ENCODE data around the gene KCTD16. TPM values are rescaled to one million over a fixed set of nuclear protein-coding genes. Genes with fewer than 3 reads are reported as not detected.

KCTD16 gene
- polyA plus RNA-seq, 2 of the 4 experiments (the other 2 are of a cell fraction), result 0.10 to 0.32 TPM

DNA sequence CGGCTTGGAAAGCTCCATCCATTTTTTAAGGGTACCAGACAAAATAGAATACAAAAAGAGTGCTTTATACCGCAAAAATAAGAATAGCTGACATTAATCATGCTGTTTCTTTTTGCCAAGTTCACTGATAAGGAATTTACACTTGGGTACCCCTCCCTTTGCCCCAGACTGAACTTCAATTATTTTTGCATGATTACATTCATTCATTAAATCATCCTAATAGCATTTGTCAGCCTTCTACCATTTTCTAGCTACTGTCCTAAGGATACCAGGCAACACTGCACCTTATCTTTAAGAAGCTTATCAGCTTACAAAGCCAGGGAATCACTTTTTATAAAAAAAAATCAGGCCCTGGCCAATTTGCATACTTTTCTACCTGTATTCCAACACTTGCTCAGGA, 48.6 kb upstream of the KCTD16 start:
- CTCF ChIA-PET, result interaction anchor here (0.7 to 1.3 kb wide), 2 partner anchors 20 to 21 kb away, joined by 4 to 5 read pairs; no protein-coding TSS in a partner anchor
- H3K4me1 ChIP-seq, result no peaks in the 10 kb centered on the region
- FAIRE-seq (no peak), DNase-seq (ENCODE audit: low read depth in 1 of 2, low spot score in 1 of 2) (no peak), ATAC-seq (no peak)
- H3K4me3 ChIP-seq, result no peak overlapping the region
- no peaks in the 10 kb centered on the region for H3K9me3 ChIP-seq
- H3K4me2 ChIP-seq, result no peak overlapping the region
- no peak for TF ChIP-seq CHD4 (IDR thresholded peaks at IDR 0.05; ENCODE audit: borderline replicate concordance)
- TF ChIP-seq RCOR1 (IDR thresholded peaks at IDR 0.05; ENCODE audit: low read depth, low read length), result no peak
- TF ChIP-seq CEBPB (IDR thresholded peaks at IDR 0.05), result no peak
- WGBS (ENCODE audit: missing lambda C conversion rate), result 80% methylated on average over 2 of the region's 2 CpGs
- POLR2A ChIA-PET, result no interaction called here
- no peak overlapping the region for H3K27ac ChIP-seq

DNA sequence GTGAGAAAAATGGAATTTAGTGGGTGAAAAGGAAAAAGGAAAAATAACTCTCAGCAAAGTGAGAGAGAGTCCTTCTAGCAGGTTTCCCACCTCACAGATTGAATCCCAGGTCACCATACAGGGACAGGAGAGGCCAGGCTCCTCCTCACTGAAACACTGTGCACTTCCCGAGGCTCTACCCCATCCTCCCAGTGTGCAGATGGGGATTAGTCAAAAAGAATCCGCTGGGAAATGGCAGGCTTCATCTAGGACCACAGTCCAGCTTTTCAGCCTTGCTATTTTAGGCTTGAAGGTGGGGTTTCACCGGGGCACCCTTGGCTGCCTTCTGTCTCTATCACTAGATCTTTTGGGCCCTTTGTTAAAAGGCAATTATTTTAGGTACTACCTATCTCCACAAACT, 48.0 kb upstream of the KCTD16 start:
- DNase-seq (ENCODE audit: low read depth in 1 of 2, low spot score in 1 of 2), result no peak
- TF ChIP-seq ZFP36 (IDR thresholded peaks at IDR 0.05; ENCODE audit: borderline replicate concordance, partially characterized antibody) (no peak), HEYL (CRISPR knock-in tag; IDR thresholded peaks at IDR 0.05) (no peak), CBX2 (IDR thresholded peaks at IDR 0.05; ENCODE audit: borderline replicate concordance, low read depth) (no peak), FOSL2 (IDR thresholded peaks at IDR 0.05) (no peak), FOSL2 (CRISPR knock-in tag; IDR thresholded peaks at IDR 0.05) (no peak), HOXA7 (CRISPR knock-in tag; IDR thresholded peaks at IDR 0.05) (no peak), NR3C1 (IDR thresholded peaks at IDR 0.05) (no peak), ZC3H11A (IDR thresholded peaks at IDR 0.05) (no peak)
- ChIA-PET POLR2A (no interaction called here), CTCF (interaction anchor here (1.3 kb wide), 1 partner anchor 20 kb away, joined by 5 read pairs; no protein-coding TSS in a partner anchor)
- no peaks in the 10 kb centered on the region for H3K9me3 ChIP-seq
- no peak overlapping the region for H3K4me3 ChIP-seq
- no peak overlapping the region for H3K4me2 ChIP-seq
- no peak for FAIRE-seq
- no peak for ATAC-seq
- no peaks in the 10 kb centered on the region for H3K4me1 ChIP-seq
- H3K27ac ChIP-seq, result no peak overlapping the region
- 42% methylated on average over 3 of the region's 3 CpGs for WGBS (ENCODE audit: missing lambda C conversion rate)

DNA sequence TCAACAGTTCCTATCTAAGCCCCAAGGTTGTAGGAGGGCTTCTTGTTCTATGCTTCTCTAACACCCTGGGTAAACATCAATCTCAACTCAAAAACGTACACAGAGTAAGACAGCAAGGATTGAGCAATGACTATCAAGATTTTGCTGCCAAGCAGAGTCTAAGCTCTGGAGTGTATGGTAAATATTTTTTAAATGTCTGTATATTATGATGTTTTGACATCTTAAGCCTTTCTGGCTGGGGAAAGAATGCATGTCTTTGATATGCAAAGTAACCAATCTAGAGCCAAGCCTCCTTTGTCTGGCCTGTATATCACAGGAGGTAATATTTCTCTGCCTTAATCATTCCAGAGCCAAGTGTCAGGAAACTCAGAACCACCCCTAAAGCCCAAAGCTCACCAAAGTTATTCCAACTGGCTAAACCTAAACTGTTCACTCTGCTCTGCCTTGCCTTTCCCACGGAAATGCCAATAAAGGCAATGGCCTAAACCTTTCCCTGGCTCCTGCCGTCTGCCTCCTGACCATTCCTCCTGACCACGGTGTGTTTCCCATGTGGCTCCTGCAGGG, 45.4 kb upstream of the KCTD16 start:
- FAIRE-seq, result no peak
- H3K27ac ChIP-seq, result no peak overlapping the region
- ChIA-PET CTCF (interaction anchor here (1.2 kb wide), 1 partner anchor 16 kb away, joined by 3 read pairs; no protein-coding TSS in a partner anchor), POLR2A (no interaction called here)
- no peak for ATAC-seq
- H3K4me1 ChIP-seq, result no peaks in the 10 kb centered on the region
- WGBS (ENCODE audit: missing lambda C conversion rate), result 68% methylated on average over 4 of the region's 4 CpGs
- H3K4me3 ChIP-seq, result no peak overlapping the region
- TF ChIP-seq POLR2AphosphoS2 (conservative IDR thresholded peaks at IDR 0.05; ENCODE audit: low read length) (no peak), EHMT2 (IDR thresholded peaks at IDR 0.05; ENCODE audit: low read depth) (no peak), POLR2A (IDR thresholded peaks at IDR 0.05; ENCODE audit: low read length) (no peak), ZNF302 (CRISPR knock-in tag; IDR thresholded peaks at IDR 0.05) (no peak), ESRRA (IDR thresholded peaks at IDR 0.05; ENCODE audit: borderline replicate concordance, low read length) (no peak), HOXA7 (CRISPR knock-in tag; IDR thresholded peaks at IDR 0.05) (no peak)
- TF ChIP-seq, protein P1, sequence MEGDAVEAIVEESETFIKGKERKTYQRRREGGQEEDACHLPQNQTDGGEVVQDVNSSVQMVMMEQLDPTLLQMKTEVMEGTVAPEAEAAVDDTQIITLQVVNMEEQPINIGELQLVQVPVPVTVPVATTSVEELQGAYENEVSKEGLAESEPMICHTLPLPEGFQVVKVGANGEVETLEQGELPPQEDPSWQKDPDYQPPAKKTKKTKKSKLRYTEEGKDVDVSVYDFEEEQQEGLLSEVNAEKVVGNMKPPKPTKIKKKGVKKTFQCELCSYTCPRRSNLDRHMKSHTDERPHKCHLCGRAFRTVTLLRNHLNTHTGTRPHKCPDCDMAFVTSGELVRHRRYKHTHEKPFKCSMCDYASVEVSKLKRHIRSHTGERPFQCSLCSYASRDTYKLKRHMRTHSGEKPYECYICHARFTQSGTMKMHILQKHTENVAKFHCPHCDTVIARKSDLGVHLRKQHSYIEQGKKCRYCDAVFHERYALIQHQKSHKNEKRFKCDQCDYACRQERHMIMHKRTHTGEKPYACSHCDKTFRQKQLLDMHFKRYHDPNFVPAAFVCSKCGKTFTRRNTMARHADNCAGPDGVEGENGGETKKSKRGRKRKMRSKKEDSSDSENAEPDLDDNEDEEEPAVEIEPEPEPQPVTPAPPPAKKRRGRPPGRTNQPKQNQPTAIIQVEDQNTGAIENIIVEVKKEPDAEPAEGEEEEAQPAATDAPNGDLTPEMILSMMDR (IDR thresholded peaks at IDR 0.05), result no peak
- TF ChIP-seq, protein P2, sequence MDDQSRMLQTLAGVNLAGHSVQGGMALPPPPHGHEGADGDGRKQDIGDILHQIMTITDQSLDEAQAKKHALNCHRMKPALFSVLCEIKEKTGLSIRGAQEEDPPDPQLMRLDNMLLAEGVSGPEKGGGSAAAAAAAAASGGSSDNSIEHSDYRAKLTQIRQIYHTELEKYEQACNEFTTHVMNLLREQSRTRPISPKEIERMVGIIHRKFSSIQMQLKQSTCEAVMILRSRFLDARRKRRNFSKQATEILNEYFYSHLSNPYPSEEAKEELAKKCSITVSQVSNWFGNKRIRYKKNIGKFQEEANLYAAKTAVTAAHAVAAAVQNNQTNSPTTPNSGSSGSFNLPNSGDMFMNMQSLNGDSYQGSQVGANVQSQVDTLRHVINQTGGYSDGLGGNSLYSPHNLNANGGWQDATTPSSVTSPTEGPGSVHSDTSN (IDR thresholded peaks at IDR 0.05), result no peak
- TF ChIP-seq, protein P3, sequence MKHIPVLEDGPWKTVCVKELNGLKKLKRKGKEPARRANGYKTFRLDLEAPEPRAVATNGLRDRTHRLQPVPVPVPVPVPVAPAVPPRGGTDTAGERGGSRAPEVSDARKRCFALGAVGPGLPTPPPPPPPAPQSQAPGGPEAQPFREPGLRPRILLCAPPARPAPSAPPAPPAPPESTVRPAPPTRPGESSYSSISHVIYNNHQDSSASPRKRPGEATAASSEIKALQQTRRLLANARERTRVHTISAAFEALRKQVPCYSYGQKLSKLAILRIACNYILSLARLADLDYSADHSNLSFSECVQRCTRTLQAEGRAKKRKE (CRISPR knock-in tag; IDR thresholded peaks at IDR 0.05; ENCODE audit: low read depth), result no peak
- H3K4me2 ChIP-seq, result no peak overlapping the region
- H3K9me3 ChIP-seq, result no peaks in the 10 kb centered on the region
- no peak for DNase-seq (ENCODE audit: low read depth in 1 of 2, low spot score in 1 of 2)
